Smooth muscle cell (in vitro differentiated cells): ENCODE data around the gene ZCCHC14. TPM values are rescaled to one million over a fixed set of nuclear protein-coding genes. Genes with fewer than 3 reads are reported as not detected.
"Not testable (repeated sequence)": the region's sequence is repeated elsewhere in the genome, so short reads cannot be mapped to it uniquely, and the experiment has no call there.

ENCODE experiments used
- DNase-seq: peaks from one replicate; lab custom pipeline; 2025; ENCODE audit not compliant: unreplicated experiment; lab: John Stamatoyannopoulos, UW
- H2AFZ ChIP-seq: fragments of 200-600 bp; sonication (generic); 2 replicates; pipeline ENCODE4 v1.6.0; 2016; ENCODE audit warnings: antibody characterized with exemption, low read depth, mild to moderate bottlenecking
- H3F3A ChIP-seq: fragments of 200-600 bp; sonication (generic); 2 replicates; pipeline ENCODE4 v1.6.0; 2017; ENCODE audit warnings: antibody characterized with exemption, low read depth
- H3K27ac ChIP-seq: fragments of 200-600 bp; sonication (generic); 2 replicates; pipeline ENCODE4 v1.5.1; 2016; ENCODE audit warnings: low read depth, mild to moderate bottlenecking
- H3K27me3 ChIP-seq: fragments of 200-600 bp; sonication (generic); 2 replicates; pipeline ENCODE4 v1.6.1; 2016; ENCODE audit warnings: low read depth, mild to moderate bottlenecking
- H3K36me3 ChIP-seq: fragments of 200-600 bp; sonication (generic); 2 replicates; pipeline ENCODE4 v1.5.1; 2016; ENCODE audit warnings: low read depth
- H3K4me1 ChIP-seq: fragments of 200-600 bp; sonication (generic); 2 replicates; pipeline ENCODE4 v1.5.1; 2016; ENCODE audit warnings: low read depth
- H3K4me2 ChIP-seq: fragments of 200-600 bp; sonication (generic); 2 replicates; pipeline ENCODE4 v1.6.0; 2016; ENCODE audit warnings: mild to moderate bottlenecking
- H3K4me3 ChIP-seq: fragments of 200-600 bp; sonication (generic); 2 replicates; pipeline ENCODE4 v1.5.1; 2016; ENCODE audit warnings: mild to moderate bottlenecking
- H3K79me2 ChIP-seq: fragments of 200-600 bp; sonication (generic); 2 replicates; pipeline ENCODE4 v1.6.0; 2016; ENCODE audit warnings: low read depth, mild to moderate bottlenecking
- H3K9ac ChIP-seq: fragments of 200-600 bp; sonication (generic); 2 replicates; pipeline ENCODE4 v1.6.0; 2016; ENCODE audit warnings: low read depth
- H3K9me3 ChIP-seq: fragments of 200-600 bp; sonication (generic); replicated peaks from 2 replicates; pipeline ENCODE4 v1.5.1; 2016; ENCODE audit warnings: low read depth
- H4K20me1 ChIP-seq: fragments of 200-600 bp; sonication (generic); 2 replicates; pipeline ENCODE4 v1.6.0; 2016; ENCODE audit warnings: low read depth
- WGBS: methylation state at CpG from one replicate; pipeline ENCODE4 v1.1.7; 2016; ENCODE audit warnings: low lambda C conversion rate; 5-methylcytosine and 5-hydroxymethylcytosine counted together
- polyA plus RNA-seq: library from polyadenylated mRNA; unstranded; fragments of >200 nt; fragmentation: Nextera tagmentation; extraction: Ambion mirVana; gene quantifications from 2 replicates; pipeline ENCODE4 v1.2.1, GENCODE V29; 2016
- total RNA-seq: library from RNA; depleted of rRNA; stranded (reverse); fragments of >200 nt; gene quantifications from 2 replicates; pipeline ENCODE4 v1.2.3, GENCODE V29; 2014
- TF ChIP-seq, protein P1 (sequence below): fragments of 200-600 bp; sonication (generic); IDR thresholded peaks from 2 replicates; pipeline ENCODE4 v1.5.1; 2017; ENCODE audit warnings: borderline replicate concordance, mild to moderate bottlenecking, antibody characterized with exemption; ENCODE audit not compliant: insufficient read depth, poor library complexity, severe bottlenecking

Gene ZCCHC14
- total and polyA plus RNA-seq, 2 experiments from 2014 or later: 4.6 to 8.5 TPM

DNA sequence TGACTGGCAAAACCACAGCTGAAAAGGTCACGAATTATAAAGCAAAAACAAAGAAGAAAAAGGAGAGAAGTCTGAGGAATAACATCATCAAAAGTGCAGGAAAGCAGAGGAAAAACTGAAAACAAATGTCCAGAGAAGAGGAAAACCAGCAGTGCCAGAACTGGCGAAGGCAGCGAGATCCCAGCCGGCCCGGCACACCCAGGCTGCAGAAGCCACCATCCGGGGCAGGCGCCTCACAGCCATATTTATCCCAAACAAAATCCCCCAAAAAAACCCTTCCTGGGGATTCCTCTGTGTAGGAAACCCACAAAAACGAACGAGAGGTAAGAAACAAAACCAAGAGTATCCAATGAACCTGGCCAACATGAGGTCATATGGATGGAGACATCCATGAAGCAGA lies 10.6 kb downstream of the ZCCHC14 start:
- Histone ChIP-seq H3K9ac (no peak overlapping the region), H3K27ac (no peak overlapping the region), H3K9me3 (no peaks in the 10 kb centered on the region), H3K79me2 (peaks cover 82% of the 10 kb centered on the region), H3K36me3 (no peaks in the 10 kb centered on the region), H3K4me2 (no peak overlapping the region), H4K20me1 (peaks cover 93% of the 10 kb centered on the region), H3K27me3 (no peaks in the 10 kb centered on the region), H3F3A (no peaks in the 10 kb centered on the region), H3K4me3 (no peak overlapping the region), H3K4me1 (peaks cover under 1% of the 10 kb centered on the region), H2AFZ (no peak overlapping the region)
- no peak for DNase-seq
- WGBS: 97% methylated on average over 9 of the region's 9 CpGs
- TF ChIP-seq, protein P1, sequence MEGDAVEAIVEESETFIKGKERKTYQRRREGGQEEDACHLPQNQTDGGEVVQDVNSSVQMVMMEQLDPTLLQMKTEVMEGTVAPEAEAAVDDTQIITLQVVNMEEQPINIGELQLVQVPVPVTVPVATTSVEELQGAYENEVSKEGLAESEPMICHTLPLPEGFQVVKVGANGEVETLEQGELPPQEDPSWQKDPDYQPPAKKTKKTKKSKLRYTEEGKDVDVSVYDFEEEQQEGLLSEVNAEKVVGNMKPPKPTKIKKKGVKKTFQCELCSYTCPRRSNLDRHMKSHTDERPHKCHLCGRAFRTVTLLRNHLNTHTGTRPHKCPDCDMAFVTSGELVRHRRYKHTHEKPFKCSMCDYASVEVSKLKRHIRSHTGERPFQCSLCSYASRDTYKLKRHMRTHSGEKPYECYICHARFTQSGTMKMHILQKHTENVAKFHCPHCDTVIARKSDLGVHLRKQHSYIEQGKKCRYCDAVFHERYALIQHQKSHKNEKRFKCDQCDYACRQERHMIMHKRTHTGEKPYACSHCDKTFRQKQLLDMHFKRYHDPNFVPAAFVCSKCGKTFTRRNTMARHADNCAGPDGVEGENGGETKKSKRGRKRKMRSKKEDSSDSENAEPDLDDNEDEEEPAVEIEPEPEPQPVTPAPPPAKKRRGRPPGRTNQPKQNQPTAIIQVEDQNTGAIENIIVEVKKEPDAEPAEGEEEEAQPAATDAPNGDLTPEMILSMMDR: no peak

DNA sequence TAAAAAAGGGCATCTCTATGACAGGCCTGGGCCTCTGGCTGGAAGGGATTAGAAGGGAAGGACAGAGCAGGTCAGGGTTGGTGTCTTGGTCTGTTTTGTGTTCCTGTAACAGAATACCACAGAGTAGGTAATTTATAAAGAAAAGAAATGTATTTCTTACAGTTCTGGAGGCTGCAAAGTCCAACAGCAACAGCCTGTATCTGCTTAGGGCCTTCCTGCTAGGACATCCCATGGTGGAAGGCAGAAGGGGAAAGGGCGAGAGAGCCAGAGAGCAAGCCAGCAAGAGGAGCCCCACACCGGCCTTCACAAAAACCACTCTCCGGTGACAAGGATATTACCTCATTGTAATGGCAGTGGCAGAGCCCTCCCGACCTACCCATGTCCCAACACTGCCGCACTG lies 11.1 kb downstream of the ZCCHC14 start:
- not testable (repeated sequence) for DNase-seq, H2AFZ ChIP-seq, H3K4me2 ChIP-seq, H3K27ac ChIP-seq, H3K4me3 ChIP-seq, H3K36me3 ChIP-seq, H3K9me3 ChIP-seq, H3K9ac ChIP-seq, H3F3A ChIP-seq, H3K27me3 ChIP-seq, H3K4me1 ChIP-seq
- H3K79me2 ChIP-seq: peaks cover 82% of the 10 kb centered on the region
- peaks cover 93% of the 10 kb centered on the region for H4K20me1 ChIP-seq
- 76% methylated on average over 5 of the region's 5 CpGs for WGBS

DNA sequence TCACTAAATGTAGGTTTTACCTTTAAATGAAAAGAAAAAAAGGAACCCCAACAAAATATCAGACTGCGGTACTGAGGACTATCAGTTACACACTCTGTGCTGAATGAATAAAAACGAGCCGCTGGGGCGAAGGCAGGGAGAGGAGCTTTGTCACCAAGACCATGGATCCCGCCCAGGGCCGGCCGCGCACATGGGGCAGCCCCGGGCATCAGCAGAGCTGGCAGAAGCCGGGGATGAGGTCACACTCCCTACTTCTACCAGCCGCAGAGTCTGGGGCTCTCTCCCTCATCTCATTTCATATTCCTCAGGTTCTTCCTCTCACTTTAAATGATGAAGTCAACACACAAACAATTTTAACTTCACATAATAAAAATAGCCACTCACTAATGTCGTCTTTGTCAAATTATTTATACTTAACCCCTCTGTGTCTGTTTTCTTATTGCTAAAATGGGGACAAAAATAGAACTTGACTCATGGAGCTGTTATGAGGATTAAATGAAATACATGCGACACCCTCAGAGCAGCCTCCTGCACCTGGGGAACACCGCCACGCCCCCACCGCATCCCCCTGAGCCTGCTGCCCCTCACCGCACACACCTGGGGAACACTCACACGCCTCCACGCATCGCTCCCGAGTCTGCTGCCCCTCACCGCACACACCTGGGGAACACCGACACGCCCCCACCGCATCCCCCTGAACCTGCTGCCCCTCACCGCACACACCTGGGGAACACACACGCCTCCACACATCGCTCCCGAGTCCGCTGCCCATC lies 15.4 kb downstream of the ZCCHC14 start:
- not testable (repeated sequence) for H3K36me3 ChIP-seq, H3K9ac ChIP-seq, H3K27ac ChIP-seq, H3K27me3 ChIP-seq, DNase-seq, H3K9me3 ChIP-seq, H3F3A ChIP-seq, H3K4me1 ChIP-seq, H3K4me2 ChIP-seq, H2AFZ ChIP-seq, H3K4me3 ChIP-seq
- 96% methylated on average over 28 of the region's 30 CpGs for WGBS
- peaks cover 93% of the 10 kb centered on the region for H4K20me1 ChIP-seq
- H3K79me2 ChIP-seq: peaks cover 87% of the 10 kb centered on the region

DNA sequence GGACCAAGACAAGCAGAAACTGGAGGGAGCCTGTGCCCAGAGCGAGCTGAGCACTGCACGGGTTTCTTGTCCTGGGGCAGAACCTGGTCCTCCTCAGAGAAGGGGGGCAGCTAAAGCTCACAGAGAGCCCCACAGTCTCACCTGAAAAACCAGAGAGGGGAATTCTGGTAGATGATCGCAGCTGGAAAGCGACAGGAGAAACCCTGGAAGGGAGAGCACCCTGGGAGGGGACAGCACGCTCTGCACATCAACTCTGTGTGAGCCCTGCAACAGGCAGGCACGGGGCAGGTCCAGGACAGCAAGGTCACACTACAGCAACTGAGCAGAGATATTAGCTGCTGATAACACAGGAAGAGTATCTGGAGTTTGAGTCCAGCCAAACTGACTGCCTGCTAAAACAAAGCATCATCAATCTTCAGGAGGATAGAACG lies 18.2 kb downstream of the ZCCHC14 start:
- no peak overlapping the region for H3K9ac ChIP-seq
- no peak for DNase-seq
- H3K4me2 ChIP-seq: no peak overlapping the region
- H3K4me1 ChIP-seq: peaks cover 10% of the 10 kb centered on the region
- H3F3A ChIP-seq: no peaks in the 10 kb centered on the region
- H3K79me2 ChIP-seq: peaks cover 96% of the 10 kb centered on the region
- TF ChIP-seq, protein P1: no peak
- H3K27me3 ChIP-seq: no peaks in the 10 kb centered on the region
- H2AFZ ChIP-seq: no peak overlapping the region
- H3K4me3 ChIP-seq: no peak overlapping the region
- WGBS: 91% methylated on average over 7 of the region's 7 CpGs
- peaks cover 94% of the 10 kb centered on the region for H4K20me1 ChIP-seq
- H3K36me3 ChIP-seq: no peaks in the 10 kb centered on the region
- H3K27ac ChIP-seq: no peak overlapping the region
- no peaks in the 10 kb centered on the region for H3K9me3 ChIP-seq
